GM12891 (cell line): ENCODE results near the gene NT5C3B.

Experiments
- POLR2A ChIP-seq: IDR thresholded peaks from 2 replicates; pipeline ENCODE4 v1.6.1; 2011; ENCODE audit warnings: low read depth, low read length, control low read depth
- POLR2AphosphoS5 ChIP-seq: IDR thresholded peaks from 2 replicates; pipeline ENCODE4 v1.6.1; 2011; ENCODE audit warnings: low read depth, low read length, control low read depth

GRCh38 chr17:41863074-41863848 is 27.2 kb upstream of the NT5C3B start:
- no peak for TF ChIP-seq POLR2A
- TF ChIP-seq POLR2AphosphoS5 = no peak
